Measurements from ENCODE around the gene CCDC138. TPM values are rescaled to one million over a fixed set of nuclear protein-coding genes. Genes with fewer than 3 reads are reported as not detected.

Gene CCDC138
- total RNA-seq, 2 experiments from 2014 or later = 4.7 to 5.8 TPM

GRCh38 chr2:108925286-108925685 lies 138.7 kb downstream of the CCDC138 start:
- Mint-ChIP-seq H3K9me3 (no peaks in the 10 kb centered on the region), H3K36me3 (ENCODE audit: low read depth) (peaks cover 74% of the 10 kb centered on the region), H3K27me3 (no peaks in the 10 kb centered on the region), H3K4me3 (no peak overlapping the region), H3K4me1 (ENCODE audit: low read depth) (peaks cover 6% of the 10 kb centered on the region), H3K27ac (no peak overlapping the region)
- ChIA-PET POLR2A (no interaction called here), CTCF (no interaction called here)
- ATAC-seq (ENCODE audit: poor library complexity) (no peak), DNase-seq (no peak)
- Histone ChIP-seq H3K9me3 (ENCODE audit: control insufficient read depth in 1 of 2, insufficient read depth in 1 of 2, low read length in 2 of 2) (no peaks in the 10 kb centered on the region), H3K4me1 (ENCODE audit: insufficient read depth, low read length) (peaks cover 6% of the 10 kb centered on the region), H3K36me3 (ENCODE audit: insufficient read depth, low read length) (no peaks in the 10 kb centered on the region), H3K27me3 (ENCODE audit: control insufficient read depth in 1 of 2, insufficient read depth in 2 of 2, low read length in 2 of 2) (no peaks in the 10 kb centered on the region), H3K4me3 (ENCODE audit: low read length) (no peak overlapping the region), H3K27ac (ENCODE audit: low read depth in 1 of 2, low read length in 2 of 2) (no peak overlapping the region)
- intact Hi-C loops (cut with DNase I, micrococcal nuclease) = loop anchor here in 1 of 2 experiments (5.0 kb wide), 1 partner anchor 202 kb away; the partner anchor contains the start of gene SH3RF3
- no peak for TF ChIP-seq CTCF (IDR thresholded peaks at IDR 0.05)

GRCh38 chr2:108925735-108926134 lies 139.2 kb downstream of the CCDC138 start:
- H3K27me3 Mint-ChIP-seq = no peaks in the 10 kb centered on the region
- no peak for TF ChIP-seq CTCF (IDR thresholded peaks at IDR 0.05)
- no peak overlapping the region for H3K27ac Mint-ChIP-seq
- DNase-seq = no peak
- no peak overlapping the region for H3K4me3 ChIP-seq (ENCODE audit: low read length)
- no peaks in the 10 kb centered on the region for H3K27me3 ChIP-seq (ENCODE audit: control insufficient read depth in 1 of 2, insufficient read depth in 2 of 2, low read length in 2 of 2)
- H3K36me3 Mint-ChIP-seq (ENCODE audit: low read depth) = peaks cover 74% of the 10 kb centered on the region
- H3K27ac ChIP-seq (ENCODE audit: low read depth in 1 of 2, low read length in 2 of 2) = no peak overlapping the region
- intact Hi-C loops (cut with DNase I, micrococcal nuclease) = loop anchor here in 1 of 2 experiments (5.0 kb wide), 1 partner anchor 202 kb away; the partner anchor contains the start of gene SH3RF3
- ATAC-seq (ENCODE audit: poor library complexity) = no peak
- peaks cover 6% of the 10 kb centered on the region for H3K4me1 Mint-ChIP-seq (ENCODE audit: low read depth)
- H3K9me3 Mint-ChIP-seq = no peaks in the 10 kb centered on the region
- ChIA-PET POLR2A (no interaction called here), CTCF (no interaction called here)
- H3K4me1 ChIP-seq (ENCODE audit: insufficient read depth, low read length) = peaks cover 6% of the 10 kb centered on the region
- no peak overlapping the region for H3K4me3 Mint-ChIP-seq
- H3K36me3 ChIP-seq (ENCODE audit: insufficient read depth, low read length) = no peaks in the 10 kb centered on the region
- no peaks in the 10 kb centered on the region for H3K9me3 ChIP-seq (ENCODE audit: control insufficient read depth in 1 of 2, insufficient read depth in 1 of 2, low read length in 2 of 2)

Other genes starting within 250 kb of the CCDC138 start
- 100 to 1,000 TPM; 182 to 186 TPM for gene RANBP2, start 67.3 kb upstream of the CCDC138 start, total RNA-seq
- gene EDAR, start 202.4 kb downstream of the CCDC138 start, total RNA-seq = 10 to 100 TPM in 1 of 2 experiments, 1 to 10 TPM in 1; 9.4 to 10.3 TPM

Data from CD4-positive, alpha-beta T cell (primary cell).